GM21529 (cell line): ENCODE results near the gene RPL26.

Experiments
- ATAC-seq: cut with Tn5 transposase; IDR thresholded peaks from one replicate; pipeline ENCODE4 v1.9.1; 2021; ENCODE audit not compliant: unreplicated experiment

RPL26 gene

GRCh38 chr17:8383143-8383822 lies at the start of gene RPL26:
RPL26 (minus strand) TSS chr17:8383193; CDS start chr17:8382310, 883 bp downstream.
- ATAC-seq, result peak; percentile 82

DNA sequence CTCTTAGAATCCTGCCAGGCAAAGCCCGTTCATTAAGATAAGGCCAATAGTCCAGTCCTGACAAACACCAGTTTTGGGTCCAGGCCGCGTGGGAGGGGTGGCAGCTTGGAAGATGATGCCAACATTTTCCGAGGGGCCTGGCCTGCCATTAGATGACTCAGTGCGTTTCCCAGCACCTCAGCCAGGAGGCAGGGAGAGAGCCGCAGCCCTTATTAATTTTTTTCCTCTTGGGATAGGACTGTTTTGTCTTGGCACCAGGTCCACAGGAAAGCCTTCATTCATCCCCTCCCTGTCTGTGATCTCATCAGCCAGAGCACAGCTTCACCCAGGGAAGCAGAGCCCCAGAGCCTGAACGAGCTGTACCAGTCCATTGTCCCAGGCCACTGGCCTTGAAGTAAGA lies 48.0 kb upstream of the RPL26 start:
- no peak for ATAC-seq

DNA sequence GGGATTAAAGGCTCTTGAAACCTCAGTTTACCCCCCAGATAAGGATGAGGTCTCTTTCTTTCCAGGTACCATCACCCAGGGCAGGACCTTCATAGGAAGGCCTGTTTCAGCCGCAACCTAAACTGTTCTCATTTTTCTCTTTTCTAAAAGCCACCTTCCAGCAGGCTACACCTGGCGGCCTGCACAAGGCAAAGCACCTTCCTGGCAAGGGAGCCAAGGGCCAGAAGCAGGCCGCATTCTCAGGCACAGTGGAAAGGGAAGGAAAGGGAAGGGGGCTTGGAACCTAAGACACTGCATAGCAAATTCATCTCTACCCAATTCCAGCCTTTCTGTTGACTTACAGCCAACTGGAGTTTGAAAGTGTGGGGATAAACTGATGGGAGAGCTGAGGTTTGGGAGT lies 43.8 kb upstream of the RPL26 start:
- no peak for ATAC-seq

GRCh38 chr17:8426094-8426720 lies 43.2 kb upstream of the RPL26 start:
- ATAC-seq, result no peak

DNA sequence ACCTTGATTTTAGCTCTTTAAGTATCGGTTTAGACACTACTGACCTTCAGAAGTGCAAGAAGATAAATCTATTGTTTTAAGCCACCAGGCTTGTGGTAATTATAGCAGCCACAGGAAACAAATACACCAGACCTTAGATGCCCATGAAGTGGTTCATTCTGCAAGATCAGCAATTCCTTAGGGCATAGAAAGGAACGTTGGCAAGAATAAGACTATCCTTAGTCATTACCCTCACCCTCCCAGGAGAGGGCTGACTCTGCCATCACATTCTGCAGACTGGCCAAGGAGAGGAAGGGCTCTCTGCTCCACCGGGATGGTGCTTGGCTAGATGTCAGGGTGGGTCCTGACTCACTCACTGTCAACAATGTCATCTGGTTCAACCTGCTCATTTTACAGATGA lies 38.6 kb upstream of the RPL26 start:
- no peak for ATAC-seq

GRCh38 chr17:8420041-8420934 lies 37.3 kb upstream of the RPL26 start:
- ATAC-seq, result no peak

- ATAC-seq, result no peak
Measured at GRCh38 chr17:8419305-8419704, 36.3 kb upstream of the RPL26 start.

GRCh38 chr17:8418471-8418870 lies 35.5 kb upstream of the RPL26 start:
- ATAC-seq, result no peak

- ATAC-seq, result no peak
Measured at GRCh38 chr17:8417806-8418205, 34.8 kb upstream of the RPL26 start.

GRCh38 chr17:8413938-8414337 lies 30.9 kb upstream of the RPL26 start:
- ATAC-seq, result no peak

DNA sequence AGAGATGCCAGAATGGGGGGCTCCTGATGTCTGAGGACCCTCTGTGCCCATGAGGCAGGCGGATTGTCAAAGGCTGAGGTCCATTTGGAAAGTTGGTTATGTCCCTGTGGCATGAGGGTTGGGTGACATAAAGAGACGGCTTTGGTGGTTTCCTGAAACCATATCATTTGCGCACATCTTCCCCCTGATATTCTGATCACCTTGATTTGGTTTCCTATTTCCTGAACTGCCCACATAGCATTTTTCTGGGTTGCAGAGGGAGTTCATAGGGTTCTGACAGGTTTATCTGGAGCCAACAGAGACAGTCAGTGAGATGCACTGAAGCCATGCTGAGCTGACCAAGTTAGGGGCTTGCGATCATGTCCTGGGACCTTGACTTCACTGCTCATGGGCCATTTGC lies 30.3 kb upstream of the RPL26 start:
- no peak for ATAC-seq

- no peak for ATAC-seq
Measured at GRCh38 chr17:8412089-8412488, 29.1 kb upstream of the RPL26 start.

DNA sequence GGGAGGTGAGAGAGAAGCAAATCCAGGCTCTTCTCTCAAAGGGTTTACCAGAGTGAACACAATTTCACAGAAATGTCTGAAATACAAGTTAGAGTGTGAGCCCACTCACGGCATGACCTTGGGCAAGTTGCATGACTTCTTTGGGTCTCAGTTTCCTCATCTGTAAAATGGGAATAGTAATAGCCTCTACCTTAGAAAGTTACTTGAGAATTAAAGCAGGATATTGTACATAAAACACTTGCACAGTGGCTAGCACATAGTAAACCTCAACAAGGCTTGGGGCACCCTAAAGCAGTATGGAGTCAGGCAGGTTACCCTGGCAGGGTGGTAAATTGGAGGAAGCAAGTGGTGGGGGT lies 27.9 kb upstream of the RPL26 start:
- no peak for ATAC-seq

- ATAC-seq, result no peak
Measured at GRCh38 chr17:8409966-8410882, 27.2 kb upstream of the RPL26 start.

DNA sequence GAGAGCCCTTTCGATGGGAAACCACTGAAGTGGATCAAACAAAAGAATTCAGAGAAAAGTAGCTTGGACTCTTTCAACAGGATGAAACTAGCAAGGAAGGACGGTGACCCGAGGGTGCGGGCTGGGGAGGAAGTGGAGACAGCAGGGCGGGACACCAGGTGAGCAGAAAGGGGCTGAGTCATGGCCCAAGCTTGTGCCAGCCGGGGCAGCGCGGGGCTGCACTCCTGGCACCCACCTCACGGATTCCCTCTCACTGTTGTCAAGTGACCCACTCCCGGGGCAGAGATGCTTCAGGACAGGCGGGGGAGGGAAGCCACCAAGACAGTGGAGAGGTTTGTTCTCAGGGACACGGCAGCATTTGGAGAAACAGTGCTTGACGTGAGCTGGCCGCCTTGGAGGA lies 25.4 kb upstream of the RPL26 start:
- no peak for ATAC-seq

- no peak for ATAC-seq
Measured at GRCh38 chr17:8406174-8406573, 23.2 kb upstream of the RPL26 start.

GRCh38 chr17:8405499-8406016 lies 22.6 kb upstream of the RPL26 start:
- no peak for ATAC-seq

DNA sequence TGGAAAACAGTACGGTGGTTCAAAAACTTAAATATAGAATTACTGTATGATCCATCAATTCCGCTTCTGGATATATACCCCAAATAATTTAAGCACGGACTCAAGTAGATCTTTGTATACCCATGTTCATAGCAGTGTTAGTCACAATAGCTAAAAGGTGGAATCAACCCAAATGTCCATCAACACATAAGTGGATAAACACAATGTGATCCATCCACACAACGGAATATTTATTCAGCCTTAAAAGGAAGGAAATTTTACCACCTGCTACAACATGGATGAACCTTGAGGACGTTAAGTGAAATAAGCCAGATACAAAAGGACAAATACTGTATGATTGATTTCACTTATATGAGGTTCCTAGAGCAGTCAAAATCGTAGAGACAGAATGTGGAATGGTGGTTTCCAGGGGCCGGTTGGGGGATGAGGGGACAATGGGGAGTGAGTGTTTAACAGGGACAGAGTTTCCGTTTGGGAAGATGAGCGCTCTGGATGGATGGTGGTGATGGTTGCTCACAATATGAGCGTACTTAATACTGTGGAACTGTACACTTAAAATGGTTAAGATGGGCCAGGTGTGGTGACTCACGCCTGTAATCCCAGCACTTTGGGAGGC lies 20.0 kb upstream of the RPL26 start:
- ATAC-seq, result no peak

DNA sequence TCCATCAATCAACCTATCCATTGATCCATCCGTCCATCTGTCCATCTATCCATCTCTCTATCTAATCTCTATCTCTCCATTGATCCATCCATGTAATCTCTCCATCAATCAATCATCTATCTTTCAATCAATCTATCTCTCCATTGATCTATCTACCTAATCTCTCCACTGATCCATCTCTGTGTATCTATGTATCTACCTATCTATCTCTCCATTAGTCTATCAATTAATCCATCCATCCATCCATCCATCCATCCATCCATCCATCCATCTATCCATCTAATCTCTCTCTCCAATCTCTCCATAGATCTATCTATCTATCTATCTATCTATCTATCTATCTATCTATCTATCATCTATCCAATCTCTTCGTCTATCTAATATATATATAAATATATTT lies 18.1 kb upstream of the RPL26 start:
- no peak for ATAC-seq

DNA sequence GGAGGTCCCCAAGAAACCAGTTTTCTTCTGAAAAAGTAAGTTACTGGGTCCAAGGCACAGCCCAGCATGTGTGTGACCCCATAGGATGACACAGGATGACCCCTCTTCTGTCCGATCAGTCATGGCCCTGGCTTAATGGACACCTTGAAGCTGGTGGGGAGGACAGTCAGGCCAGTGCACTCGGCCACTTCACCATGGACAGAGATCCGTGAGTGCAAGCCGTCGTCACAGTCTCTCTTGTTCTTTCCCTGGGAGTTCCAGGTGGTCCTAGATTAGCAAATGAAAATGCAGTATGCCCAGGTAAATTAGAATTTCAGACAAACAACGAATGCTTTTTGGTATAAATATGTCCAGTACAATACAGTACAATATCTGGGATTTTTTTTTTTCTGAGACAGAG lies 16.0 kb upstream of the RPL26 start:
- ATAC-seq, result no peak
